Endometrium (tissue), 2 donors: Measurements from ENCODE around the gene TMEM170B.

ENCODE experiments used
- FAIRE-seq: peaks from 2 replicates; lab custom pipeline; 2012; peaks lifted over from hg19 to GRCh38; lab: Jason Lieb, UNC
- donor health status: control.
- donor health status: control.

The TMEM170B gene

DNA sequence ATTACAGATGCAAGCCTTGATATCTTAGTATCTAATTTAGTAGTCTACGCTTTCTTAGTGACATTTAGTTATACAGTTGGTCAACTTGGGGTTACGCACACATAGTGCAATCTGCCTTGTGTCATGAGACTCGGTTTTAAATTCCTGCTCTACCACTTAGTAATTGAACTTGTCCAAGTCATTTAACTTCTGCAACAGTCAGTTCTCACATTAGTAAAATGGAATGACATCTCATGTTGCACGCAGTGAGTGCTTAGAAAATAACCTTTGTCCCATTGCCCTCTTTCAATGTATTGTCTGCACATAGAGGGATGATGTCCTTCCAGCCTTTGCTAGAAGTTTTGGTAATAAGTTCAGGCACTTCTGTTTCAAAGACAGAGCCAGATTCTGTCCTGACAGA lies 48.6 kb downstream of the TMEM170B start:
- no peak for FAIRE-seq

DNA sequence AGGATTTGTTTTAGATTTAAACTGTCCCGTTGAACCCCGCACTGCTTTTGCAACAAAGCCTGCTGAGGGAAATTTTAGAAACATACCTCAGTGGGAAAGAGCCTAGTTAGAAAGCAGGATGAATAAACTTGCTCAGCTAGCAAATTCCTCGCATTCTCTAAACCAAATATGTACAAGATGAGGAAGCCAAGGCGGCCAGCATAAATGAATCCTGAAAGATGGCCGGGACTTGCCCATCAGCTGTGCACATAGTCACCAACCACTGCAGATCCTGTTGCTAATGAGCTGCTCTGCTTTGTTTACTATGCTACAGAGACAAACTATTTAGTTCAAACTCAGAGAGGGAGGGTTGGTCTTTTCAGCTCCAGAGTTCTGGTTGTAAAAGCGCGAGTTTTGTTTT lies 49.0 kb downstream of the TMEM170B start:
- no peak for FAIRE-seq

DNA sequence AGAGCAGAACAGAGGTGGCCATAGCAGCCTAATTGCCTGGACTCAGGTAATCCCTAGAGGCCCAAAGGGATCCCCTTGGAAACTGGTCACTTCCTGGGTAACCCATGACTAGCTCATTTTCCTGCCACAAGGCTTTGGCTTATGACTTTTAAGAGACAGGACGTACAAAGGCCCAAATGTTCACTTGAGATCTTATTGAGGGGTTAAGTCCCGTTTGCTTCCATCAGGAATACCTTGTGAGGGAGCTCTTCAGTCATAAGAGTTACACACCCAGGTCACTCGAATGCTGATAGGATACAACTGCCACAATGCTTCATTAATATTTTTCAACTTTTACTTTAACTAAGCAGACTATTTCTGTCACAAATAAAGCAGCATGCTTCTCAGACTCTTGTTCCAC lies 51.7 kb downstream of the TMEM170B start:
- no peak for FAIRE-seq

DNA sequence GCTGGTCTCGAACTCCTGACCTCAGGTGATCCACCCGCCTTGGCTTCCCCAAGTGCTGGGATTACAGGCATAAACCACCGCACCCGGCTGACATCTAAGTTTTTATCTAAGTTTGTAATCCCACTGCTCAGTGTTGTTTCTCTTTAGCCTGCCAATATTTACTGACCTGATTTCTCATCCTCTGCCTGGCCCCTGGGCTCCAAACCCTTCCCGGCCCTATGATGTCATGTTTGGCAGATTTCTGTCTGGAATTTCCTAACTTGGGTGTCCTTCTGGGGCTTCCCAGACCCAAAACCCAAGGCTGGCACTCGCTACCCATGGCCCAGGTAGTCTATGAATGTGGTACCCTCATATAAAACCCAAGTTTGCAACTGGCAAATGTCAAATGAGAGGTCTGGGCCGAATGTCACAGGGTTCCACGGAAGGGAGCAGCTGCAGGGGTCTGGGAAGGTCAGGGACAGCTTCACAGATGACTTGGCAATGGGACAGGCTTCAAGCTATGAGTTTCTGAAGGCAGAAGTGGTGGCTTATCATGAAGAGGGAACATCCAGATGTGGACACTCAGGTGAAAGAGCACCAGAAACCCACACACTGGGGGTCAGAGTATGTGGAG lies 54.9 kb downstream of the TMEM170B start:
- no peak for FAIRE-seq

DNA sequence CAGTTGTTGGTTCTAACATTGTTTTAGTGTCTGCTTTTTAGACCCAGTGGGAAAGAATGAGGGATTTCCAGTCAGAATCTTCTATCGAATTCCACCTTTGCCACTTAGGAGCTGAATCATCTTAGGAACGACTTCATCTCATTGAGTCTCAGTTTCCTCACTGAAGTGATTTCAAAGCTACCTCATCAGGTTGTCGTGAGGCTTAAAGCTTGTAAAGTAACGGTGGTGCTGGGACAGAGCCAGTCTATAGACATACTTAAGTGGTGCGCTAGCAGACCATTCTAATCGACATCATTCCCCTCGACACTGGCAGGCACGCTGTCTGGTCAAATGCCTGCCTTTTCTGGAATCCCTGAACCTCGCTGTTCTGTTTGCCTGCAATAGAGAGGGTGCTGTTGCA lies 55.5 kb downstream of the TMEM170B start:
- FAIRE-seq, result no peak

DNA sequence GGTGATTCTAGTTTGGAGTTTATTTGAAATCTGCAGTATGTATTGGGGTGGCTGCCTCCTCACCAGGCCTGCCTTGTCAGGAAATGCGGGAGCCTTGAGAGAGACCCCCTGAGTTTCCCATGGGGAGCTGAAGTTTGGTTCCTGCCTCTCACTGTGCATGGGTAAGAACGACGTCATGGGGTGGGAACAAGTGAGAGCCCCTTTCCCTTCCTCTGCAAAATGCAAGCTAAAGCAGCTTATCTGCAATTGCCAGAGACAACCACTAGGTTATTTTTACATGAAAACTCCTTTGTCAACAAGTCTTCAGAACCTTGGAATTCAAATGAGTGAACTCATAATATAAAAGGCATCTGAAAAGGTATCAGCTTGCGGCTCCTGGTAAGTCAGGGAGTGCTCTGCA lies 58.4 kb downstream of the TMEM170B start:
- FAIRE-seq, result no peak

DNA sequence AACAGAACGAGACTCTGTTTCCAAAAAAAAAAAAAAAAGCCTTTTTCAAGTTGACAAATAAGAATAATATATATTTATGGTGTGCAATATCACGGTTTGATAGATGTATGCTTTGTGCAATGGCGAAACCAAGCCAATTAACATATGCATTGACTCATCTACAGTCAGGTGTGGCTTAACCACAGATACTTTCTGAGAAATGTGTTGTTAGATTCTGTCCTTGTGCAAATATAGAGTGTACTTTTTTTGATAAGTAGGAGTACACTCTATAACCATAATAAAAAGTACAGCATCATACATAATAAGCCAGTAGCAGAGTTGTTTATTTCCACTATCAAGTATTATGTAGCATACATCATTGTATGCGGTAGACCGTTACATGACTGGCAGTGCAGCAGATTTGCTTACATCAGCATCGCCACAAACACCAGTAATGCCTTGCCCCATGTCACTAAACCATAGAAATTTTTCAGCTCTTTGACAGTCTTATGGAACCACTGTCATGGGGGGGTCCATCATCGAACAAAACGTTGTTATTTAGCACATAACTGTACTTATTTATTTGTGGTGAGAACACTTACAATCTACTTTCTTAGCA lies 59.2 kb downstream of the TMEM170B start:
- FAIRE-seq, result no peak

DNA sequence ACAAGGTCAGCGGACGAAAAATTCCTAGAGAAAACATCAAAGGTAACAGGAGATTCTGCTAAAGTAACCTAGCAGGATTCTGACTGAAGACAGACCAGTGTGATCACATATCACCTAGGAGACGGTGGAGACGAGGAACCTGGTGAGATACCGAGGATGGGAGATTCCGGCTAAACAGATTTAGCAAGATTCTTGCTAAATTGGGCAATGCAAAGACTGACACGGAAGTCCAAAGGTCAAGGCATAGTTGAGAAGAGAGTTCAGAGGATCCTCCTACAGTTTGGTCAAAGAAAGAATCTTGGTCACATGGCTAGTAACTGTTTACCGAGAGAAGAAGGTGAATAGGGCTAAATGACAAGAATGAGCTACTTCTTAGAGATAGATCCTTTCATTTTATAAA lies 61.1 kb downstream of the TMEM170B start:
- FAIRE-seq, result no peak

DNA sequence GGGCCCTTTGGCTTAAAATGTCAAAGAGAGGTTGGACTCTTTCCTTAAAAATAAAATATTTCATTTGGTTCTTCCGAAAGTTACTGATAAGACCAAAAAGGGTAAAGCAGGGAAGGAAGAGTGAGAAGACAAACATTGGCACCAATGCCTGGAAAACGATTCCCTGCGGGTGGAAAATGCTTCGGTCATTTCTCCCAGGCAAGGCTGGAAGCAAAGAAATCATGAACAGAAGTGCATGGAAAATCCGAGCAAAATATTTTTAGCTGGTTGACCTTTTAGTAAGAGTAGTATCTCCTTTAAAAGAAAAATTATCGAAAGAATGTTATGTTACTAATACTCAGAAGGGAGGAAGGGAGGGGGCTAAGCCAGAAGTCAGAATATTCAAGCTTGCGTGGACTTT lies 62.7 kb downstream of the TMEM170B start:
- FAIRE-seq, result no peak

DNA sequence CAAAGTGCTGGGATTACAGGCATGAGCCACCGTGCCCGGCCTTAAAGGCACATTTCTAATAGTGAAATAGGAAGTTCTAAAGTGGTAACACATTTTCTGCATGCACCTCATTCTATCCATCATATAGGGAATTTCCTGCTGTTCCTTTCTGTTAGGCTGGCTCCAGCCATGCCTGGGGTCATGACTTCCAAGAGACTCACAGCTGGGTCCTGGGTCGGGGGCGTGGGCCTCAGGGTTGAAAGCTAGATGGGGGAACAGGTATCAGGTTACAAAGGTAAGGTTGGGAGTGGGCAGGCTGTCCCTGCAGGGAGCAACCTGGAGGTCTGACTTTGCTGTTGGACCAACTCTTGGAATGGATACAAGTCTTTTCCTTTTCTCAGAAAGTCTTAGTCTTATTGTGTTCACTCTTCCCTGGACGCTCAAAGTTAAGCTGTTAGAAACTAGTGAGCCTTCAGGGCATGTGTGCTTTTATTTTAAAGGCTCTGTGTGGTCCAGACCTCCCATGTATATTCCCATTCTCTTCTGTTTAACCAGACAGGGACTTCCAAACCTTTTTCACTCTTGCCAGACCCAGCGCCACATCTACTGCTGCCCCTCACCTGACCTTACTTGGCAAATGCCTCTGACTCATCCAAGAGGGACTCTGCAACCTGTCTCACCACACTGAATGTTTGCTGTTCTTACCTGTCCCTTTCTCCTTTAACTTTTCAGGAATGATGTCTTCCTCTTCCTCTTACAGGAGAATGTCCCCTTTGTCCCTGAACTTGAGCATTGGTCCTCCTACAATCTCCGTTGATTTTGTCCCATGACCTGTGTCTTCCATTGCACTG lies 64.4 kb downstream of the TMEM170B start:
- no peak for FAIRE-seq

DNA sequence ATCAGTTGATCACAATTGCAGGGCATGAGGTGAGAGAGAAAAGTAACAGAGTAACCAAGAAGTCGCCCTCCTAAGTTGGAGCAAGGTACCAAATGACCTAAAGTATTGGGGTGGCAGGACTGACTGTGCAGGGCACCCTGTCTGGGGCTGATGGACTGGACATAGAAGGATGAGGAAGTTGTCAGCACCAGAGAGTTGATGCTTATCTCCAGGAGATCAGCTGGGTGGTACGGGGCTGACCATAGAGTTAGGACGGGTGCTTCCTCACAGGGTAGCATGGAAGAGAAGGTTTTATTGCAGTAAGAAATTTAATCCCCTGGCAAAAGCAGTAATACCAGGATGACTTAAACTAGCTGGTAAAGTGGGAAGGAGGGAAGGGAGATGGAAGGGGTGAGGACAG lies 66.7 kb downstream of the TMEM170B start:
- no peak for FAIRE-seq

DNA sequence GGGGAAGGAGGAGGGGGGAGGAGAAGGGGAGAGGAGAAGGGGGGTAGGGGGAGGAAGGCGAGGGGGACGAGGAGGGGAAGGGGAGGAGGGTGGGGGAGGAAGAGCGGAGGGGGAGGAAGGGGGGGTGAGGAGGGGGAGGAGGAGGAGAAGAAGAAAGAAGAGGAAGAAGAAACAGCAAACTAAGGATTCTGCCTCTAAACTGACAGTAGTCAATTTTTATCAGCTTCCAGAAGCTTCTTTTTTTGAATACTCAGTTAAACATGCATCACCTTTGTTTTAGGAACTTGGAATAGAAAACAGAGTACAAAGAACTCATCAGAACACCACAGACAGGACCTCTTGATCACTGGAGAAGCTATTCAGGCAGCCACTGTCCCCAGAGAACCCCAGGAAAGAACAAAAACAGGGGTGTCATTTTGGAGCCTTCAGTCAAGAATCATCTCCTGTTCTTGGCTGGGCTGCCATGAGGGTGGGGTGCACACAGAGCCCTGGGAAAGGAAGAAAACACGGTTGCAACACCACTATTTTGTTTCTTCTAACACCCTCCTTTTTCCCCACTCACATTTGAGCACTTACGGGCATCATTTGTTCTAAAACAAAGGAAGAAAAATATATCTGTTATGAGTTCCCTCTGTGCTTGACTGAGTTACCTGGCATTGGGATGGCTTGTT lies 67.4 kb downstream of the TMEM170B start:
- no peak for FAIRE-seq

DNA sequence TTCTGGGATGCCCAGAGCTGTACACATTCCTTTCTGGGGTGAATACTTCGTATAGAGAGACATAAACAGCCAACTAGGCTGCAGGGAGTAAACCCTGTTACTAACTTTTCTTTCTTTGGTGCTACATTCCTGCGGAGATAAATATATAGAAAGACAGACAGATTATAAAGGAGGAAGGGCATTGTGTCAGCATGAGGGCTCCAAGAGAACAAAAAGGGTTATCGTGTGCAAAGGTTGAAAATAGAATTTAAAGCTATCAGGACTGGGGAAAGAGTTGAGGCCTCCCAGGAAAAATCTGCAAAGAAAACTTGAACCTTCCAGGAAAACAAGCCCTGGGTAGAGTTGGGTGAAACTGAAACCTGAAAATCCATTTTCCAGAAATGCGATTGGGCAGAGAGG lies 68.0 kb downstream of the TMEM170B start:
- FAIRE-seq, result no peak

DNA sequence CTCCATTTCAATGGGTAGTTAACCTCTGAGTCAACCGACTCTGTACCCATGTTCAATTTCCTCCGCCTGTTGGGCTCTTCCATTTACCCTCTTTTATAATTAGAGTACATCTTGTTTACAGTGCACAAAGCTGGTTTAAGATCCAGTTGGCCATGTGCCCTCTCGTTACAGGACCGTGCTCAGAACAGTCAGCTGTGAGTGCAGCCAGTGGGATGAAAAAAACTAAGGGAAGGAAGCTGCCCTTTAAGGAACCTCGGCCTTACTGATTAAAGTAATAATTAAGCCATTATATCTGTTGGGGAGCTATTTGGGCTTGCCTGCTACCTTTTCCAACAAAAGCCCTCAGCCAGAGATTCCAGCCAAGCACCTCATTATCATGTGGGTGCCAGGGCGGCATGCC lies 68.8 kb downstream of the TMEM170B start:
- no peak for FAIRE-seq

DNA sequence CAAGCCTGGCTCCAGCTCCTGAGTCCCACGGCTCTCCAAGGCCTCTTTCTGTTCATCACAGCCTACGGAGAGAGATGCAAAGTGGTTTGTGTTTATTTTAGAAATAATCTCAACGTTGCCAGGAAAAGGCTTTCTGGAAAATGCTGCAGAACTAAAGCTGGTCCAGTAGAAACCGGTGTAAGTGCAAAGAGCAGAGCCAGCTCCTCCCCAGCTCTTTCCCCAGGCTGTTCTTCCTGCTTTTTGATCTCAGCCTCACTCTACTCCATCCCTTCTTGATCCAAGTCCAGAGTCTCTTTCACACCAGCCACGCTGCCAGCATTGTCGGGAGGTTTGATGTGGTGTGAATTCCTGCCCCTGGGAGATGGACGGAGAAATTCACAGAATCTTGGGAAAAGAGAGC lies 69.8 kb downstream of the TMEM170B start:
- FAIRE-seq, result no peak

DNA sequence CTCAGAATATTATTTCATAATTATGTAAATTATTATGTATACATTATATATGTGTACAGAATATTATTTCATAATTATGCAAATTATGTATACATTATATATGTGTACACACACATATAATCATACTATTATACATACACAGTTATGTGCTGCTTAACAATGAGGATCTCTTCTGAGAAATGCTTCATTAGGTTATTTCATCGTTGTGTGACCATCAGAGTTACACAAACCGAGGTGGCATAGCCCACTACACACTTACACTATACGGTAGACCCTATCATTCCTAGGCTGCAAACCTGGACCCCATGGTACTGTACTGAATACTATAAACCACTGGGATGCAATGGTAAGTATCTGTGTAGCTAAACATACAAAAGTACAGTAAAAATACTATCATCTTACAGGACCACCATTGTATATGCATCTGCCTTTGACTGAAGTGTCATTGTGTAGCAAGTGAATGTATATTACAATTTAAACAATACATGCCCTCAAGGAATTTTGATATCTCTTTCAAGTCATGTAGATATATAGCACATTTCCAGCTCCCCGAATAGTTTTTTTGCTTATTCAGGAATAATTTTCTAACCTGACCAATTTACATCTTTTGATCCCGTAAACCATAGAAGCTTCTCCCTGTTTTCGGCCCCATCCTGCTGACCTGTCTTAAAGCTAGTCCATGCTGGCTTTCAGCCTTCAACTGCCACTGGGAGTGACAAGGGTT lies 71.2 kb downstream of the TMEM170B start:
- FAIRE-seq, result no peak

DNA sequence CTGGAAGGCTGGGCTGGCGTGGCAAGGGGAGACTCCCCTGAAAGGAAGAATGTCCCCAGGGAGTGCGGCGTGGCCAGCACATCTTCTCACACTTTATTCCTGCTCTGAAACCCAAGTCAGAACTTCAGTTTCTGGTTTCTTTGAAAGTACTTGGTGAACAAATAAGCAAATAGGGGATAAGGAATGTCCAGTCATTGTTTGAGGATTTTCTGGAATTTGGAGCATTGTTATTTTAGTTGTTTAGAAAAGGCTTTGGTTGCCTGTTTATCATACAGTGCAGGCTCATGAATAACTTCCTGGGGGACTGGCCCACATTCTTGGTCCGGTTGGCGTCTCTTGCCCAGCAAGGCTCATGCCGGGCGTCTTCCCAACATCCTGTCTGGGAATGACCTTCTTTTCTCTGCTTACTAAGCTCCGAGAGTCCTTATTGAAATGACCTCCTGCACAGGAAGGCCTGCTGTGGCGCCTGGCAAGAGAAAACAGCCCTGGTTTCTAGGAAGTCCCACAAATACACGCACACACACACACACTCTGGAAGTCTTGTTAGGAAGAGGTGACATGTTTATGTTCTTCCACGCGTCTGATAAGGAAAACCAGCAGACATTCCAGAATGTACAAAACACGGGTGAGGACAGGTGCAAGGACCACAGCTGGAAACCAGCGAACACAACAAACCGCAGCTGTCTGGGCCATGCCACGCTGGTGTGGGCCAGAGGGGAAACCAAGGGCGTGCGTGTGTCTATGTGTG lies 71.9 kb downstream of the TMEM170B start:
- FAIRE-seq, result no peak

DNA sequence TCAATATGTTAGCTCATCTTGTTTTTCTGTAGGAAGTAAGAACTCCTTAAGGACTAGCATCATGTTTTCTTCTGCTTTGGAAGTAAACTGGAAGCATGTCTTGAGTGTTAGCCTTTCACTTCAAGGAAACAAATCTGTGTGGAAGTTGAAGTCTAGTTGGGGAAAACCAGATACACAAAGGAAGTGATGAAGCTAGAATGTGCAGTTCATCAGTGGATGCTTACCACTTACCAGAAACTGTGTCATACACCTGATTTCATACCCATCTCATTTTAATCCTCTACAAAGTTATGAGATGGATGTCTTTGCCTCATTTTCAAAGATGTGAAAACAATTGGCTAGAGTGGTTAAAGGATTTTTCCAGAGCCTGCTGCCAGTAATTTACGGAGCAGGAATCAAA lies 75.8 kb downstream of the TMEM170B start:
- FAIRE-seq, result no peak

DNA sequence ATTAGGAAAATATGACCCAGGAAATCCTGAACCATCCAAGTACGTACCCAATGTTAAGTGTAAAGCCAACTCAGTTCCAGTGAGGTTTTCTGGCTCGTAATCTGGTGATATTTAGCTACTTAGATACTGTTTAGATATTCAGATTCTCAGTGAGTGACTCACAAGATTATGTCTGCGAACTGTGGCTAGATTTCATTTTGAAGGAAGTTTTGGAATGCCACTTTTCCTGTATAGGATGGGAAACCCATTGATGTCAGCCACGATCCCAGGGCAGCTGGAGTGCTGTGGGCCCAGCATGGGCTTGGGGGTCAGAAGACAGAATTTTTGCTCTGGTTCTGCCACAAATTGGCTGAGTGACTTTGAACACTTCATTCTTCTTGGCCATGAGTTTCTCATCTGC lies 76.3 kb downstream of the TMEM170B start:
- no peak for FAIRE-seq

DNA sequence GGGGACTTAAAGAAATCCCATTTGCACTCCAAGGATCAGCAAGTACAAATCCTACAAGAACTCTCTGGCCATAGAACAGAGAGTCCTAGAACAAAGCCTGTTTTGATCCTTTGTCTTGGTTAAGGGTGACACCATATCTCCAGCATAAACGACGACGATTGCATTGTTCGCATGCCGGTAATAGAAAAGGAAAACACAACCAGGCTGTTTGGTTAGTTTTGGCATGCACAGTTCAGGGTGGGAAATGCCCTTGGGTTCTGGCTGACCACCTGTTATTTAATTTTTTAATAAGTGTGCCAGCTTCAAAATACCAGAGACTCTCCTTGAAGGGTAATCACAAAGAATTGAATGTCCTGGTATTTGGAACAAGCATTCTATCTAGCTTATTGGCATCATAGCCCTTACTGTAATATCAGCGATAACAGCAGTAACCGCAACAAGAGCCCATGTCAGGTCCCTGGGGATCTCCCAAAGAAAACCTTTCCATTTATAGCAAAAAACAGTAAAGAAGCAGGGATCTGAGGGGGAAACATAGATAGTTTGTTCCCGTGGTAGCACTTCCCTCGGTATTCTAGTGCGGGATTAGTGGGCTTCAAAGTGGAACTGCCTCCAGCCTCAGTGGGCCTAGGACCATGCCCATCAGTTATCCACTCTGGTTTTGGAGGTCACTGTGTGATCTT lies 77.1 kb downstream of the TMEM170B start:
- FAIRE-seq, result no peak

DNA sequence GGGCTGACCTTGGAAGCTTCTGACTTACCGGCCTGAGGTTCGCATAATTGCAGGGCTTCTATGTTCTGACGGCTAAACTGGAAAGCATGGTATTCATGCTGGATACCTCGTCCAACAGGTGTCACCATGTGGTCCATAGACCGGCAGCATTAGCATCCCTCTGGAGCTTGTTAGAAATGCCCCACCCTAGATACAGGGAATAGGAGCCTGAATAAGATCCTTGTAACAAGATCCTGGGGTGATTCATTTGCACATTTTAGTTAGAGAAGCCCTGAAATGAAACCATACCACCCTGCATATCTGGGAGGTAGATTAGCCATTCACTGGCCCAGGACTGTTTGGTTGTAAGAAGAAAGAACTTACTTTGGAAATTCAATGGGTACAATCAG lies 77.7 kb downstream of the TMEM170B start:
- FAIRE-seq, result no peak
